GM21423 (cell line): Measurements from ENCODE around the gene PLXND1.

Source experiments
- ATAC-seq: cut with Tn5 transposase; IDR thresholded peaks from one replicate; pipeline ENCODE4 v1.9.1; 2021; ENCODE audit warnings: mild to moderate bottlenecking, moderate library complexity; ENCODE audit not compliant: unreplicated experiment

The PLXND1 gene

GRCh38 chr3:129513705-129514104, 92.8 kb downstream of the PLXND1 start:
- ATAC-seq = no peak

- ATAC-seq = no peak
Observed at GRCh38 chr3:129512595-129512994, 93.9 kb downstream of the PLXND1 start.

- no peak for ATAC-seq
Observed at GRCh38 chr3:129507181-129507831, 99.2 kb downstream of the PLXND1 start.

- no peak for ATAC-seq
Observed at GRCh38 chr3:129506231-129506742, 100.2 kb downstream of the PLXND1 start.

- ATAC-seq = no peak
Observed at GRCh38 chr3:129505341-129505740, 101.1 kb downstream of the PLXND1 start.
